ENCODE measurements around the gene SREBF1.

The SREBF1 gene

GRCh38 chr17:17783116-17783824 is 53.5 kb downstream of the SREBF1 start:
- peak in 1 of 2 donors; percentile 24 for DNase-seq (ENCODE audit: extremely low read depth in 1 of 2, low read depth in 1 of 2)

- DNase-seq (ENCODE audit: extremely low read depth in 1 of 2, low read depth in 1 of 2): no peak
Measured at GRCh38 chr17:17782523-17783115, 54.2 kb downstream of the SREBF1 start.

- no peak for DNase-seq (ENCODE audit: extremely low read depth in 1 of 2, low read depth in 1 of 2)
Measured at GRCh38 chr17:17781591-17782496, 54.9 kb downstream of the SREBF1 start.

GRCh38 chr17:17780922-17781590 is 55.7 kb downstream of the SREBF1 start:
- DNase-seq (ENCODE audit: extremely low read depth in 1 of 2, low read depth in 1 of 2): no peak

GRCh38 chr17:17779015-17779611 is 57.7 kb downstream of the SREBF1 start:
- no peak for DNase-seq (ENCODE audit: extremely low read depth in 1 of 2, low read depth in 1 of 2)

GRCh38 chr17:17778308-17779014 is 58.3 kb downstream of the SREBF1 start:
- no peak for DNase-seq (ENCODE audit: extremely low read depth in 1 of 2, low read depth in 1 of 2)

- no peak for DNase-seq (ENCODE audit: extremely low read depth in 1 of 2, low read depth in 1 of 2)
Measured at GRCh38 chr17:17776889-17777288, 59.9 kb downstream of the SREBF1 start.

- DNase-seq (ENCODE audit: extremely low read depth in 1 of 2, low read depth in 1 of 2): no peak
Measured at GRCh38 chr17:17774009-17774881, 62.5 kb downstream of the SREBF1 start.

- DNase-seq (ENCODE audit: extremely low read depth in 1 of 2, low read depth in 1 of 2): no peak
Measured at GRCh38 chr17:17772231-17772630, 64.6 kb downstream of the SREBF1 start.

GRCh38 chr17:17771498-17772201 is 65.1 kb downstream of the SREBF1 start:
- no peak for DNase-seq (ENCODE audit: extremely low read depth in 1 of 2, low read depth in 1 of 2)

- no peak for DNase-seq (ENCODE audit: extremely low read depth in 1 of 2, low read depth in 1 of 2)
Measured at GRCh38 chr17:17770632-17771044, 66.1 kb downstream of the SREBF1 start.

- DNase-seq (ENCODE audit: extremely low read depth in 1 of 2, low read depth in 1 of 2): no peak
Measured at GRCh38 chr17:17769869-17770631, 66.7 kb downstream of the SREBF1 start.

GRCh38 chr17:17768424-17769088 is 68.2 kb downstream of the SREBF1 start:
- no peak for DNase-seq (ENCODE audit: extremely low read depth in 1 of 2, low read depth in 1 of 2)

GRCh38 chr17:17767887-17768418 is 68.8 kb downstream of the SREBF1 start:
- DNase-seq (ENCODE audit: extremely low read depth in 1 of 2, low read depth in 1 of 2): no peak

GRCh38 chr17:17767154-17767869 is 69.5 kb downstream of the SREBF1 start:
- DNase-seq (ENCODE audit: extremely low read depth in 1 of 2, low read depth in 1 of 2): no peak

GRCh38 chr17:17766744-17767120 is 70.1 kb downstream of the SREBF1 start:
- no peak for DNase-seq (ENCODE audit: extremely low read depth in 1 of 2, low read depth in 1 of 2)

All from stimulated activated CD8-positive, alpha-beta memory T cell treated with anti-CD3 and anti-CD28 coated beads, Interleukin-7, amount 100 ng/mL, for 48 hours (primary cell).